ENCODE data around the gene PLCG2.
A peak's percentile ranks its signal among the peaks of the same experiment; 100 is the strongest.
"Not testable (repeated sequence)": the region's sequence is repeated elsewhere in the genome, so short reads cannot be mapped to it uniquely, and the experiment has no call there.

Gene PLCG2

GRCh38 chr16:81778861-81779535, at the start of gene PLCG2:
Gene PLCG2, plus strand, starts transcription at chr16:81779291. Its CDS starts 6,699 bp downstream, at chr16:81785990.
- peak in 13 of 56 donors; percentile 4 to 56 (median 14) for DNase-seq

- DNase-seq: no peak
Observed at GRCh38 chr16:81729451-81729850, 49.6 kb upstream of the PLCG2 start.

GRCh38 chr16:81730090-81731051, 48.7 kb upstream of the PLCG2 start:
- peak in 52 of 56 donors; percentile 15 to 94 (median 64) for DNase-seq

- no peak for DNase-seq
Observed at GRCh38 chr16:81731649-81732048, 47.4 kb upstream of the PLCG2 start.

- DNase-seq: no peak
Observed at GRCh38 chr16:81732699-81733098, 46.4 kb upstream of the PLCG2 start.

GRCh38 chr16:81733295-81733694, 45.8 kb upstream of the PLCG2 start:
- DNase-seq: no peak

GRCh38 chr16:81734632-81735434, 44.3 kb upstream of the PLCG2 start:
- peak in 24 of 56 donors; percentile 7 to 76 (median 30) for DNase-seq

GRCh38 chr16:81737885-81738536, 41.1 kb upstream of the PLCG2 start:
- peak in 53 of 56 donors; percentile 17 to 85 (median 57) for DNase-seq

GRCh38 chr16:81738783-81739496, 40.2 kb upstream of the PLCG2 start:
- peak in 32 of 56 donors; percentile 4 to 70 (median 26) for DNase-seq

GRCh38 chr16:81739503-81739902, 39.6 kb upstream of the PLCG2 start:
- no peak for DNase-seq

- DNase-seq: peak in 2 of 56 donors; percentile 3 to 9
Observed at GRCh38 chr16:81740169-81740568, 38.9 kb upstream of the PLCG2 start.

- not testable (repeated sequence) for DNase-seq
Observed at GRCh38 chr16:81741430-81741770, 37.7 kb upstream of the PLCG2 start.

GRCh38 chr16:81744385-81744784, 34.7 kb upstream of the PLCG2 start:
- no peak for DNase-seq

GRCh38 chr16:81744911-81745310, 34.2 kb upstream of the PLCG2 start:
- DNase-seq: no peak

GRCh38 chr16:81745704-81746558, 33.2 kb upstream of the PLCG2 start:
- peak in 46 of 56 donors; percentile 10 to 73 (median 44) for DNase-seq

- DNase-seq: no peak
Observed at GRCh38 chr16:81746566-81746965, 32.5 kb upstream of the PLCG2 start.

GRCh38 chr16:81748476-81749198, 30.5 kb upstream of the PLCG2 start:
- no peak for DNase-seq

GRCh38 chr16:81752225-81752875, 26.7 kb upstream of the PLCG2 start:
- DNase-seq: peak in 29 of 56 donors; percentile 4 to 54 (median 18)

All from amygdala (tissue), 56 donors.